Uterus (tissue), 4 donors: Measurements from ENCODE around the gene CELSR1. TPM values are rescaled to one million over a fixed set of nuclear protein-coding genes. Genes with fewer than 3 reads are reported as not detected.
A peak's percentile ranks its signal among the peaks of the same experiment; 100 is the strongest.

Experiments used
- DNase-seq, 2 donors: peaks; one replicate each; pipeline ENCODE4 v3.0.0-alpha.2; 2019 to 2020
- H3K27ac ChIP-seq, 2 donors: fragments of 200-600 bp; sonication (generic); 1 replicate in 1 of 2; 2 replicates in 1 of 2; pipeline ENCODE4 v1.5.1; 2016 to 2018
- H3K27me3 ChIP-seq, 2 donors: fragments of 200-600 bp; sonication (generic); one replicate each; pipeline ENCODE4 v1.5.1; 2018 to 2019; ENCODE audit warnings: control low read depth in 1 of 2
- H3K36me3 ChIP-seq, 2 donors: fragments of 200-600 bp; sonication (generic); one replicate each; pipeline ENCODE4 v1.5.1; 2019; ENCODE audit warnings: control low read depth in 1 of 2
- H3K4me1 ChIP-seq, 2 donors: fragments of 200-600 bp; sonication (generic); one replicate each; pipeline ENCODE4 v1.5.1; 2018 to 2019; ENCODE audit warnings: control low read depth in 1 of 2
- H3K4me3 ChIP-seq, 2 donors: fragments of 200-600 bp; sonication (generic); 1 replicate in 1 of 2; 2 replicates in 1 of 2; pipeline ENCODE4 v1.5.1; 2018 to 2019; ENCODE audit warnings: mild to moderate bottlenecking in 1 of 2
- H3K9me3 ChIP-seq, 2 donors: fragments of 200-600 bp; sonication (generic); one replicate each; pipeline ENCODE4 v1.5.1; 2019; ENCODE audit warnings: control low read depth in 1 of 2
- POLR2A ChIP-seq, 2 donors: fragments of 450-650 bp; IDR thresholded peaks; one replicate each; pipeline ENCODE4 v1.6.1; 2016; ENCODE audit warnings: antibody characterized with exemption in 2 of 2, mild to moderate bottlenecking in 1 of 2, moderate library complexity in 1 of 2
- intact Hi-C: fragments of 100-400 bp; cut with DNase I; formaldehyde crosslinking; loops from one replicate; pipeline ENCODE4 v1.15.1; 2023; ENCODE audit warnings: low total_unique reads
- total RNA-seq, 4 donors: library from RNA; depleted of rRNA in 3 of 4; stranded (reverse); fragments of >200 nt in 3 of 4; gene quantifications; one replicate each; pipeline versions ENCODE4 v1.1.0 to v1.2.4, GENCODE V29; 2014 to 2023
- TF ChIP-seq, protein P1 (sequence below), 4 experiments: fragments of 200-600 bp in 2 of 4; fragments of 450-650 bp in 2 of 4; sonication (generic) in 2 of 4; IDR thresholded peaks; one replicate each; pipeline ENCODE4 v1.5.1; 2016 to 2019; ENCODE audit warnings: antibody characterized with exemption in 4 of 4, mild to moderate bottlenecking in 2 of 4, moderate library complexity in 1 of 4
- donor health status: DM: yes; HTN: yes; CAD: no.

The CELSR1 gene
- total RNA-seq, 4 donors from 2014 or later: 1.5 to 15.8 (median 8.4) TPM

DNA sequence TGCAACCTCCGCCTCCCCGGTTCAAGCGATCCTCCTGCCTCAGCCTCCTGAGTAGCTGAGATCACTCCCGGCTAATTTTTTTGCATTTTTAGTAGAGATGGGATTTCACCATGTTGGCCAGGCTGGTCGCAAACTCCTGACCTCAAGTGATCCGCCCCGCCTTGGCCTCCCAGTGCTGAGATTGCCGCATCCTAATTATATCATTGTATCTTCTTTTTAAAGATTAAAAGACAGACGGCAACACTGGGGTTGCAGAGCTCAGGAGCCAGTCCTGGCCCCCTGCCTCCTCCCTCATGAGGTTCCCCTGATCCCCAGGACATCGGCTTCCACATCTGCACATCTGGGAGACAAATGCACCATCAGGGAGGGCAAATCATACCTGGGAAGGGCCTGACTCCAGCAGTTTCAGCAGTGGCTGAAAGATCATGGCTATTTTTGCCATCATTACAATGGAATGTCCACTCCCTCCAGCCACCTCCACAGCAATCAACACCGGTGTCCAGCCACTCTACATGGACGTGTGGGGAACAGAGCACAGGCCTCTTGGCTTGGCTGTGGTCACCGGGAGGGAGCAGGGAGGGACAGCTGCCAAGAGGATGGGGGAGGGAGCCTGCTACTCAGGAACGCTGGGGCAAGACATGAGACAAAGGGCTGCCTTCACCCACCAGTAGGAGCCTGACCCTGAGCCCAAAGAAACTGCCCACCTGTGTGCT, 9.2 kb upstream of the CELSR1 start:
- Histone ChIP-seq H3K4me1 (no peaks in the 10 kb centered on the region), H3K4me3 (no peak overlapping the region), H3K9me3 (no peaks in the 10 kb centered on the region), H3K36me3 (no peaks in the 10 kb centered on the region), H3K27me3 (no peaks in the 10 kb centered on the region), H3K27ac (peak overlapping the region; percentile 24 to 38)
- no peak for TF ChIP-seq POLR2A (IDR thresholded peaks at IDR 0.05)
- TF ChIP-seq, protein P1, sequence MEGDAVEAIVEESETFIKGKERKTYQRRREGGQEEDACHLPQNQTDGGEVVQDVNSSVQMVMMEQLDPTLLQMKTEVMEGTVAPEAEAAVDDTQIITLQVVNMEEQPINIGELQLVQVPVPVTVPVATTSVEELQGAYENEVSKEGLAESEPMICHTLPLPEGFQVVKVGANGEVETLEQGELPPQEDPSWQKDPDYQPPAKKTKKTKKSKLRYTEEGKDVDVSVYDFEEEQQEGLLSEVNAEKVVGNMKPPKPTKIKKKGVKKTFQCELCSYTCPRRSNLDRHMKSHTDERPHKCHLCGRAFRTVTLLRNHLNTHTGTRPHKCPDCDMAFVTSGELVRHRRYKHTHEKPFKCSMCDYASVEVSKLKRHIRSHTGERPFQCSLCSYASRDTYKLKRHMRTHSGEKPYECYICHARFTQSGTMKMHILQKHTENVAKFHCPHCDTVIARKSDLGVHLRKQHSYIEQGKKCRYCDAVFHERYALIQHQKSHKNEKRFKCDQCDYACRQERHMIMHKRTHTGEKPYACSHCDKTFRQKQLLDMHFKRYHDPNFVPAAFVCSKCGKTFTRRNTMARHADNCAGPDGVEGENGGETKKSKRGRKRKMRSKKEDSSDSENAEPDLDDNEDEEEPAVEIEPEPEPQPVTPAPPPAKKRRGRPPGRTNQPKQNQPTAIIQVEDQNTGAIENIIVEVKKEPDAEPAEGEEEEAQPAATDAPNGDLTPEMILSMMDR (IDR thresholded peaks at IDR 0.05): no peak
- intact Hi-C loops: loop anchor here (10.0 kb wide), 1 partner anchor 182 kb away; no protein-coding TSS in a partner anchor
- DNase-seq: peak in 1 of 2 donors; percentile 42

DNA sequence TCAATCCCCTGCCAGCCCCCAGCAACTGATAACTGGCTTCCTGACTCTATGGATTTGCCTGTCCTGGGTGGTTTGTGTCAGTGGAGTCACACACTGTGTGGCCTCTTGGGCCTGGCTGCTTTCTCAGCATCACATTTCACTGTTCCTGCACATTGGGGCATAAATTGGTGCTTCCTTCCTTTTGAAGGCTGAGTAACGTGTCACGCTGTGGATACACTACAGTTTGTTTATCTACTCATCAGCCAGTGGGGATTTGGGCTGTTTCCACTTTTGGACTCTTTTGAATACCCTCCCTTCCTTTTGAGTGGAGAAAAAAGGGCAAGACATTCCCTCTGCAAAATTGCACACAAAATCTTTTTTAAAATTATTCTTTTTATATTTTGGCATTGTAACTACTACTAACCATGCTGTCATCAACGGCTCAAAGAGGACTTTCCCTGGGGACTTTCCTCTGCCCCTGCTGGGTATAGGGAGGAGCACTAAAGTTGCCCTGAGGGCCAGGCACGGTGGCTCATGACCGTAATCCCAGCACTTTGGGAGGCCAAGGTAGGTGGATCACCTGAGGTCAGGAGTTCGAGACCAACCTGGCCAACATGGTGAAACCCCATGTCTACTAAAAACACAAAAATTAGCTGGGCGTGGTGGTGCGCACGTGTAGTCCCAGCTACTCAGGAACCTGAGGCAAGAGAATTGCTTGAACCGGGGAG, 7.8 kb upstream of the CELSR1 start:
- H3K27ac ChIP-seq: no peak overlapping the region
- H3K4me1 ChIP-seq: no peaks in the 10 kb centered on the region

DNA sequence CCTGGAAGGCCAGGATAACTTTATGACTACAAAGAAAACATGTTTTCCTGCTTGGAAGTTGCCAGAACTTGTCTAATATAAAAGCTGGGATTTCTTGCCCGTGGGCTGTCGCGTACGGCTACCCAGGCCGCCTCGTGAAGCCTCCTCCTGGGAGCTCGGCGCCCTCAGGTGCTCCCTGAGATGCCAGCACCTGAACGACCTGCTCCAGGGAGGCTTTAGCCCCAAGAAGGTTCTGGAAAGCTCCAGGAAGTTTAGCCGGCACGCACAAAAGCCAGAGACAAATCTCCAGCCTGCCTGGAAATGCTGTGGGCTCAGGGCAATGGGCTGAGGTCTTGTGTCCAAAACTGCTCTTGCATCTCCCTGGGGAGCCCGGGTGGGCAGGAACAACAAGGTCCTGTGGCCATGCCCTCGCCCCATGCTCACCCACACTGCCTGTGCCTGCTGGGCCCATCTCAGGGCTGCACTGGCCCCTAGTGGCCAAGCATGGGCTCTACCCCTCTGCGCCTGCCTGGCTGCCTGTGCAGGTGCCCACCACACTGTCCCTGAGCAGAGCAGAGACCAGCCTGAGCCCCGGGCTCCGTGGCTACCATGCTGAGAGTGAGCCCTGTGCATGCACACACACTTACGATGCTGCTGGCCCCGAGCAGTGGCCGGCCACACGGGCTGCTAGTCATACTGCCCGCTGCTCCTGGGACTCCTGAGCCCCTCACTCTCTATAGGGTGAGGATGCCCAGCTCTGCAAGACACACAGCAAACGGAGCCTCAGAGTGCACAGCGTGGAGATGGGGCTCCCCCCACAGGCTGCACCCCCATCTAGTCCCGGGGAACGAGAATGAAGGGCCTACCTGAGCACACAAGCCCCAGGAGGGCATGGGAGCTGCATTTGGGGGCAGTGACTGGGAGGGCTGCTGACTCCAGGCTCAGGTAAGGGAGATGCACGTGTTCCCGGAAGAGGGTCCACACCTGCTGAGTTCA, 4.9 kb upstream of the CELSR1 start:
- Histone ChIP-seq H3K9me3 (no peaks in the 10 kb centered on the region), H3K36me3 (no peaks in the 10 kb centered on the region), H3K27me3 (no peaks in the 10 kb centered on the region), H3K27ac (peak overlapping the region in 1 of 2 donors; percentile 27), H3K4me1 (peaks cover 0 to 14% of the 10 kb centered on the region in 2 donors), H3K4me3 (no peak overlapping the region)
- no peak for TF ChIP-seq POLR2A (IDR thresholded peaks at IDR 0.05)
- TF ChIP-seq, protein P1 (IDR thresholded peaks at IDR 0.05): peak; percentile 76 to 96 (median 89)
- peak; percentile 40 to 60 for DNase-seq
- intact Hi-C loops: loop anchor here (10.0 kb wide), 1 partner anchor 177 kb away; no protein-coding TSS in a partner anchor

More for the DNA sequence above, 7.8 kb upstream of the CELSR1 start:
- no peak for DNase-seq
- intact Hi-C loops: loop anchor here (10.0 kb wide), 1 partner anchor 180 kb away; no protein-coding TSS in a partner anchor
- TF ChIP-seq, protein P1 (IDR thresholded peaks at IDR 0.05): no peak
- no peak for TF ChIP-seq POLR2A (IDR thresholded peaks at IDR 0.05)
- Histone ChIP-seq H3K36me3 (no peaks in the 10 kb centered on the region), H3K27me3 (no peaks in the 10 kb centered on the region), H3K9me3 (no peaks in the 10 kb centered on the region), H3K4me3 (no peak overlapping the region)

DNA sequence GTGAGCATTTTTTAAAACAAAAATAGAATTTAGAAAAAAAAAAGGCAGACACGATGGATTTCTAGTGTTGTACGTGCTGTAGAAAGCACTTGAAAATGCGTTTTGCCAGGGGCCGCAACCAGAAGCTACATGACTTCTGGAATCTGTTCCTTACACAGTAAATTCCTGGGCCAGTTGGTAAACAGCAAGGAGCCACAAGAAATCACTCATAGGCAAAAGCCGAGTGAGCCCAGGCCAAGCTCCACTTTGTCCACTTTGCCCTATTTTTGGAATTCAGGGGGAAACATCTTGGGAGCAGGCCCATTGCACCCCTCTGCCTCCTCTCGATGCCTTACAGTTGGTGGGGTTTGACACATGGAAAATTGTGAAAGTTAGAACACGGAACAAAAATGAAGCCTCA, 4.1 kb upstream of the CELSR1 start:
- Histone ChIP-seq H3K36me3 (no peaks in the 10 kb centered on the region), H3K27ac (no peak overlapping the region), H3K4me3 (no peak overlapping the region), H3K9me3 (no peaks in the 10 kb centered on the region), H3K4me1 (peaks cover 0 to 20% of the 10 kb centered on the region in 2 donors), H3K27me3 (no peaks in the 10 kb centered on the region)
- TF ChIP-seq, protein P1 (IDR thresholded peaks at IDR 0.05): no peak
- no peak for TF ChIP-seq POLR2A (IDR thresholded peaks at IDR 0.05)
- intact Hi-C loops: loop anchor here (10.0 kb wide), 1 partner anchor 177 kb away; no protein-coding TSS in a partner anchor
- DNase-seq: no peak
